HL-60 (cell line): ENCODE data around the gene AKR1D1.

ENCODE experiments used
- DNase-seq, 2 experiments: peaks; one replicate each; pipeline ENCODE4 v3.0.0-alpha.2; 2010 to 2020; ENCODE audit warnings: low read depth in 1 of 2, low spot score in 1 of 2
- H3K27ac ChIP-seq: fragments of 250-450 bp; sonication (Bioruptor Pico); replicated peaks from 2 replicates; pipeline ENCODE4 v1.5.1; 2020; ENCODE audit warnings: mild to moderate bottlenecking, moderate library complexity
- H3K27me3 ChIP-seq: fragments of 250-450 bp; sonication (Bioruptor Pico); 2 replicates; pipeline ENCODE4 v1.5.1; 2021; ENCODE audit warnings: mild to moderate bottlenecking, moderate library complexity; ENCODE audit not compliant: insufficient read depth, poor library complexity, severe bottlenecking
- H3K4me3 ChIP-seq: replicated peaks from 2 replicates; pipeline ENCODE4 v1.5.1; 2011; ENCODE audit warnings: mild to moderate bottlenecking, control low read depth, low read length; ENCODE audit not compliant: insufficient read depth
- CTCF ChIP-seq: IDR thresholded peaks from one replicate; pipeline ENCODE4 v1.5.1; 2011; ENCODE audit warnings: low read length, control low read depth, inconsistent platforms; ENCODE audit not compliant: insufficient read depth
- GABPA ChIP-seq: IDR thresholded peaks from 2 replicates; pipeline ENCODE4 v1.6.1; 2012; ENCODE audit warnings: low read depth
- POLR2AphosphoS5 ChIP-seq: IDR thresholded peaks from 2 replicates; pipeline ENCODE4 v1.6.1; 2012; ENCODE audit warnings: low read depth
- REST ChIP-seq: IDR thresholded peaks from 2 replicates; pipeline ENCODE4 v1.6.1; 2012; ENCODE audit warnings: low read depth; ENCODE audit not compliant: insufficient replicate concordance
- SPI1 ChIP-seq: IDR thresholded peaks from 2 replicates; pipeline ENCODE4 v1.6.1; 2012; ENCODE audit warnings: low read depth, mild to moderate bottlenecking, borderline replicate concordance

Gene AKR1D1

GRCh38 chr7:138077809-138078208 is 1.6 kb downstream of the AKR1D1 start:
- Histone ChIP-seq H3K27me3 (no peaks in the 10 kb centered on the region), H3K4me3 (no peak overlapping the region), H3K27ac (no peak overlapping the region)
- DNase-seq, result no peak
- no peak for TF ChIP-seq GABPA
- no peak for TF ChIP-seq REST
- TF ChIP-seq CTCF, result no peak
- no peak for TF ChIP-seq POLR2AphosphoS5
- TF ChIP-seq SPI1, result no peak

- Histone ChIP-seq H3K4me3 (no peak overlapping the region), H3K27ac (no peak overlapping the region), H3K27me3 (no peaks in the 10 kb centered on the region)
- DNase-seq, result no peak
- TF ChIP-seq CTCF (no peak), SPI1 (peak; percentile 46; the same call in 1 of the 2 replicates)
These were observed 2.9 kb downstream of the AKR1D1 start for GRCh38 chr7:138079137-138079536.

- no peak for DNase-seq
- Histone ChIP-seq H3K27me3 (no peaks in the 10 kb centered on the region), H3K27ac (no peak overlapping the region)
These were observed 5.6 kb downstream of the AKR1D1 start for GRCh38 chr7:138081868-138082267.

More at GRCh38 chr7:138081868-138082267, 5.6 kb downstream of the AKR1D1 start:
- no peak overlapping the region for H3K4me3 ChIP-seq
- TF ChIP-seq REST, result no peak
- TF ChIP-seq SPI1, result no peak
- no peak for TF ChIP-seq GABPA
- no peak for TF ChIP-seq POLR2AphosphoS5
- TF ChIP-seq CTCF, result no peak
